IMR-90 (cell line): Measurements from ENCODE around the gene CDK8. TPM values are rescaled to one million over a fixed set of nuclear protein-coding genes. Genes with fewer than 3 reads are reported as not detected.

Source experiments
- ATAC-seq: fragments of 200-7000 bp; cut with Tn5 transposase; 2 replicates; pipeline ENCODE4 v1.9.1; 2020; ENCODE audit warnings: low read depth, mild to moderate bottlenecking, moderate library complexity
- BruUV-seq: library from RNA; stranded (reverse); fragments of 400-500 nt; replicated peaks from 2 replicates; lab custom pipeline; 2021; lab: Mats Ljungman, UMichigan
- CTCF ChIA-PET: fragments of 300-600 bp; formaldehyde crosslinking; extraction: SDS; loops from one replicate; lab custom pipeline; 2021; ENCODE audit warnings: antibody characterized with exemption; lab: Yijun Ruan, JAX
- POLR2A ChIA-PET: fragments of 300-600 bp; sonication (Branson Sonifier 250); formaldehyde crosslinking; loops from one replicate; lab custom pipeline; 2022; ENCODE audit warnings: antibody characterized with exemption; ENCODE audit not compliant: unreplicated experiment; lab: Charles Lee
- DNase-seq: peaks from one replicate; pipeline ENCODE4 v3.0.0; 2013
- H2AFZ ChIP-seq: replicated peaks from 2 replicates; pipeline ENCODE3; 2013; ENCODE audit warnings: low read length, mild to moderate bottlenecking; ENCODE audit not compliant: poor library complexity
- H2AK5ac ChIP-seq: 2 replicates; pipeline ENCODE4 v1.6.1; 2013; ENCODE audit warnings: low read depth, low read length, inconsistent platforms
- H2AK9ac ChIP-seq: replicated peaks from 2 replicates; pipeline ENCODE3; 2013; ENCODE audit warnings: mild to moderate bottlenecking, low read depth, low read length, moderate library complexity; ENCODE audit not compliant: poor library complexity
- H2BK120ac ChIP-seq: 2 replicates; pipeline ENCODE4 v1.6.1; 2013; ENCODE audit warnings: low read depth, low read length, inconsistent platforms
- H2BK15ac ChIP-seq: 3 replicates; pipeline ENCODE4 v1.6.1; 2013; ENCODE audit warnings: low read depth, low read length, inconsistent platforms
- H2BK20ac ChIP-seq: 2 replicates; pipeline ENCODE4 v1.6.1; 2013; ENCODE audit warnings: low read depth, mild to moderate bottlenecking, inconsistent platforms, low read length, moderate library complexity
- H2BK5ac ChIP-seq: 2 replicates; pipeline ENCODE4 v1.6.1; 2013; ENCODE audit warnings: mild to moderate bottlenecking, low read depth, low read length, inconsistent platforms; ENCODE audit not compliant: poor library complexity, severe bottlenecking
- H3K14ac ChIP-seq: replicated peaks from 2 replicates; pipeline ENCODE4 v1.6.1; 2013; ENCODE audit warnings: low read depth, low read length, inconsistent platforms
- H3K18ac ChIP-seq: 2 replicates; pipeline ENCODE4 v1.6.1; 2013; ENCODE audit warnings: low read depth, low read length, control low read depth
- H3K23ac ChIP-seq: 2 replicates; pipeline ENCODE4 v1.6.1; 2013; ENCODE audit warnings: low read depth, low read length, inconsistent platforms
- H3K27ac ChIP-seq: 2 replicates; pipeline ENCODE4 v1.5.1; 2013; ENCODE audit warnings: mild to moderate bottlenecking, control low read depth, low read length; ENCODE audit not compliant: insufficient read depth
- H3K27me3 ChIP-seq: 2 replicates; pipeline ENCODE4 v1.6.1; 2013; ENCODE audit warnings: low read length; ENCODE audit not compliant: control insufficient read depth, insufficient read depth
- H3K36me3 ChIP-seq: 2 replicates; pipeline ENCODE4 v1.6.1; 2013; ENCODE audit warnings: low read length, mixed read lengths; ENCODE audit not compliant: control insufficient read depth, insufficient read depth
- H3K4ac ChIP-seq: 2 replicates; pipeline ENCODE4 v1.6.1; 2013; ENCODE audit warnings: low read depth, low read length, inconsistent platforms
- H3K4me1 ChIP-seq: 2 replicates; pipeline ENCODE4 v1.6.1; 2013; ENCODE audit warnings: low read length, mixed read lengths; ENCODE audit not compliant: control insufficient read depth, insufficient read depth
- H3K4me2 ChIP-seq: 2 replicates; pipeline ENCODE4 v1.6.1; 2013; ENCODE audit warnings: low read depth, mild to moderate bottlenecking, control low read depth, low read length, moderate library complexity
- H3K4me3 ChIP-seq: 2 replicates; pipeline ENCODE4 v1.5.1; 2013; ENCODE audit warnings: low read depth, mild to moderate bottlenecking, control low read depth, low read length, moderate library complexity; ENCODE audit not compliant: insufficient read depth
- H3K56ac ChIP-seq: 2 replicates; pipeline ENCODE4 v1.6.1; 2013; ENCODE audit warnings: low read length, inconsistent platforms; ENCODE audit not compliant: insufficient read depth; ENCODE audit errors: extremely low read depth
- H3K79me1 ChIP-seq, 2 experiments: 2 replicates each; pipeline ENCODE4 v1.6.1; 2013; ENCODE audit warnings: low read length in 2 of 2, inconsistent platforms in 1 of 2, low read depth in 1 of 2
- H3K9ac ChIP-seq: 2 replicates; pipeline ENCODE4 v1.6.1; 2013; ENCODE audit warnings: low read depth, low read length, control low read depth
- H3K9me1 ChIP-seq: 2 replicates; pipeline ENCODE4 v1.6.1; 2013; ENCODE audit warnings: low read length, inconsistent platforms; ENCODE audit not compliant: insufficient read depth
- H3K9me3 ChIP-seq: 2 replicates; pipeline ENCODE4 v1.6.1; 2013; ENCODE audit warnings: low read length; ENCODE audit not compliant: control insufficient read depth, insufficient read depth
- H4K20me1 ChIP-seq: 2 replicates; pipeline ENCODE4 v1.6.1; 2013; ENCODE audit warnings: low read length, inconsistent platforms; ENCODE audit not compliant: insufficient read depth
- H4K5ac ChIP-seq: 2 replicates; pipeline ENCODE4 v1.6.1; 2013; ENCODE audit warnings: mild to moderate bottlenecking, low read depth, low read length, control low read depth
- H4K8ac ChIP-seq, 2 experiments: 2 replicates each; pipeline ENCODE4 v1.6.1; 2013; ENCODE audit warnings: low read depth in 2 of 2, low read length in 2 of 2, control low read depth in 1 of 2, inconsistent platforms in 1 of 2
- H4K91ac ChIP-seq: 2 replicates; pipeline ENCODE4 v1.6.1; 2013; ENCODE audit warnings: low read depth, low read length, inconsistent platforms; ENCODE audit not compliant: insufficient read depth
- CEBPB ChIP-seq: IDR thresholded peaks from 2 replicates; pipeline ENCODE4 v1.6.1; 2012; ENCODE audit warnings: low read depth, low read length, improper control_type of control experiment
- NFE2L2 ChIP-seq: fragments of 150-350 bp; IDR thresholded peaks from 2 replicates; pipeline ENCODE4 v1.6.1; 2016; ENCODE audit warnings: low read depth, mild to moderate bottlenecking, low read length
- RAD21 ChIP-seq: IDR thresholded peaks from 2 replicates; pipeline ENCODE4 v1.6.1; 2012; ENCODE audit warnings: low read length, improper control_type of control experiment
- RFX5 ChIP-seq: IDR thresholded peaks from 2 replicates; pipeline ENCODE4 v1.8.0; 2012; ENCODE audit warnings: low read depth, mild to moderate bottlenecking, low read length, moderate library complexity
- WGBS, 2 experiments: methylation state at CpG; one replicate each; pipeline versions ENCODE4 v1.1.5 to v1.1.7; 2013; ENCODE audit warnings: missing lambda C conversion rate in 2 of 2; ENCODE audit not compliant: insufficient read length in 1 of 2; ENCODE audit errors: extremely low coverage in 2 of 2; 5-methylcytosine and 5-hydroxymethylcytosine counted together
- dilution Hi-C: fragments of 300-500 bp; cut with HindIII; formaldehyde crosslinking; loops from one replicate; pipeline ENCODE4 v1.14.3; 2018; ENCODE audit warnings: low sequenced_read_pairs; ENCODE audit not compliant: unreplicated experiment
- in situ Hi-C: fragments of 300-500 bp; cut with MboI; formaldehyde crosslinking; loops from 3 replicates; pipeline ENCODE4 v1.14.3; 2019; ENCODE audit warnings: low sequenced_read_pairs, inconsistent platforms, mixed read lengths
- intact Hi-C: fragments of 100-400 bp; cut with micrococcal nuclease; formaldehyde crosslinking; loops from 2 replicates; pipeline ENCODE4 v1.10.0; 2022
- polyA plus RNA-seq, 3 experiments: library from polyadenylated mRNA; depleted of rRNA; stranded (reverse); fragments of >200 nt; gene quantifications; 2 replicates each; pipeline ENCODE4 v1.2.3, GENCODE V29; 2012; ENCODE audit warnings: low replicate concordance in 1 of 3
- total RNA-seq: library from RNA; depleted of rRNA; stranded (reverse); fragments of >200 nt; gene quantifications from 2 replicates; pipeline ENCODE4 v1.2.3, GENCODE V29; 2012

Gene CDK8
- total and polyA plus RNA-seq, 2 of the 4 experiments (the other 2 are of a cell fraction), result 15.4 to 19.0 TPM

GRCh38 chr13:26440111-26440510 lies 186.2 kb downstream of the CDK8 start:
- H3K4ac ChIP-seq, result no peak overlapping the region
- H3K79me1 ChIP-seq, result no peaks in the 10 kb centered on the region
- no peak overlapping the region for H3K14ac ChIP-seq
- ATAC-seq (no peak), DNase-seq (peak; percentile 33)
- ChIA-PET CTCF (no interaction called here), POLR2A (no interaction called here)
- TF ChIP-seq RFX5 (no peak), CEBPB (peak; percentile 38; the same call in 1 of the 2 replicates), RAD21 (no peak), NFE2L2 (no peak)
- WGBS, 2 experiments, result 45% methylated on average over 3 of the region's 3 CpGs; no CpG with 5 or more reads in 1 of the 2 experiments
- no peak overlapping the region for H3K9ac ChIP-seq
- H3K4me2 ChIP-seq, result no peak overlapping the region
- no peak overlapping the region for H2BK20ac ChIP-seq
- H2AFZ ChIP-seq, result no peak overlapping the region
- H3K27ac ChIP-seq, result no peak overlapping the region
- H2BK15ac ChIP-seq, result no peak overlapping the region
- H4K8ac ChIP-seq, result no peak overlapping the region
- H4K91ac ChIP-seq, result no peak overlapping the region
- no TSS peak for BruUV-seq
- no peak overlapping the region for H3K18ac ChIP-seq
- no peak overlapping the region for H2AK5ac ChIP-seq
- H2BK5ac ChIP-seq, result no peak overlapping the region
- no peaks in the 10 kb centered on the region for H4K20me1 ChIP-seq
- H3K9me3 ChIP-seq, result peaks cover 12% of the 10 kb centered on the region
- H3K27me3 ChIP-seq, result no peaks in the 10 kb centered on the region
- H3K4me1 ChIP-seq, result peaks cover 6% of the 10 kb centered on the region
- H3K23ac ChIP-seq, result no peak overlapping the region
- in situ Hi-C loops (no loop called here), intact Hi-C loops (no loop called here), dilution Hi-C loops (no loop called here)
- no peak overlapping the region for H2AK9ac ChIP-seq
- no peak overlapping the region for H3K56ac ChIP-seq
- no peak overlapping the region for H2BK120ac ChIP-seq
- no peaks in the 10 kb centered on the region for H3K9me1 ChIP-seq
- H3K4me3 ChIP-seq, result no peak overlapping the region
- H4K5ac ChIP-seq, result no peak overlapping the region
- no peaks in the 10 kb centered on the region for H3K36me3 ChIP-seq
